ENCODE data around the gene VHLL. TPM values are rescaled to one million over a fixed set of nuclear protein-coding genes. Genes with fewer than 3 reads are reported as not detected.

Gene VHLL
- total RNA-seq, 4 donors from 2014 or later, result not detected

GRCh38 chr1:156310962-156311361 is 11.9 kb upstream of the VHLL start:
- ATAC-seq (ENCODE audit: low FRiP score) (peak; percentile 73), DNase-seq (ENCODE audit: low spot score) (no peak)
- TF ChIP-seq CTCF (IDR thresholded peaks at IDR 0.05), result no peak

GRCh38 chr1:156308078-156308477 is 9.0 kb upstream of the VHLL start:
- ATAC-seq (ENCODE audit: low FRiP score) (no peak), DNase-seq (ENCODE audit: low spot score) (no peak)
- TF ChIP-seq CTCF (IDR thresholded peaks at IDR 0.05), result no peak

GRCh38 chr1:156305215-156305614 is 6.1 kb upstream of the VHLL start:
- TF ChIP-seq CTCF (IDR thresholded peaks at IDR 0.05), result no peak
- DNase-seq (ENCODE audit: low spot score) (no peak), ATAC-seq (ENCODE audit: low FRiP score) (no peak)

- ATAC-seq (ENCODE audit: low FRiP score), result no peak
- DNase-seq (ENCODE audit: low spot score), result no peak
- no peak for TF ChIP-seq CTCF (IDR thresholded peaks at IDR 0.05)
These were observed 4.1 kb upstream of the VHLL start for GRCh38 chr1:156303241-156303640.

GRCh38 chr1:156295391-156295947 is 3.6 kb downstream of the VHLL start, which contains the start of gene GLMP:
TSS of gene GLMP (minus strand) at chr1:156295679. CDS start at chr1:156295645, 34 bp downstream.
- DNase-seq (ENCODE audit: low spot score) (peak; percentile 58), ATAC-seq (ENCODE audit: low FRiP score) (no peak)
- no peak for TF ChIP-seq CTCF (IDR thresholded peaks at IDR 0.05)

- no peak for DNase-seq (ENCODE audit: low spot score)
- ATAC-seq (ENCODE audit: low FRiP score), result no peak
- TF ChIP-seq CTCF (IDR thresholded peaks at IDR 0.05), result no peak
These were observed 5.2 kb downstream of the VHLL start for GRCh38 chr1:156293895-156294294.

GRCh38 chr1:156293098-156293434 is 6.0 kb downstream of the VHLL start:
- ATAC-seq (ENCODE audit: low FRiP score) (no peak), DNase-seq (ENCODE audit: low spot score) (no peak)
- TF ChIP-seq CTCF (IDR thresholded peaks at IDR 0.05), result no peak

Measured in omental fat pad (tissue), 4 donors.